Liver (tissue), 9 donors: ENCODE data around the gene ERVK3-1. TPM values are rescaled to one million over a fixed set of nuclear protein-coding genes. Genes with fewer than 3 reads are reported as not detected.

ENCODE experiments used
- DNase-seq: peaks from one replicate; pipeline ENCODE4 v3.0.0-alpha.2; 2017; ENCODE audit warnings: low spot score
- H3K27ac ChIP-seq, 2 donors: one replicate each; pipeline ENCODE4 v1.7.0; 2013; ENCODE audit warnings: inconsistent platforms in 2 of 2, low read length in 2 of 2, control low read depth in 1 of 2, low read depth in 1 of 2, mild to moderate bottlenecking in 1 of 2
- H3K27me3 ChIP-seq, 4 donors: one replicate each; pipeline versions ENCODE4 v1.6.1 to v1.7.0; 2013; ENCODE audit warnings: low read length in 3 of 4, inconsistent platforms in 1 of 4, mild to moderate bottlenecking in 1 of 4, moderate library complexity in 1 of 4; ENCODE audit not compliant: control insufficient read depth in 4 of 4, insufficient read depth in 4 of 4
- H3K36me3 ChIP-seq, 4 donors: one replicate each; pipeline versions ENCODE4 v1.6.1 to v1.7.0; 2013; ENCODE audit warnings: low read length in 3 of 4, mild to moderate bottlenecking in 3 of 4, low read depth in 1 of 4, moderate library complexity in 1 of 4; ENCODE audit not compliant: control insufficient read depth in 4 of 4, insufficient read depth in 3 of 4
- H3K4me1 ChIP-seq, 4 donors: one replicate each; pipeline versions ENCODE4 v1.6.1 to v1.7.0; 2013; ENCODE audit warnings: low read length in 3 of 4, mild to moderate bottlenecking in 3 of 4, moderate library complexity in 1 of 4; ENCODE audit not compliant: control insufficient read depth in 4 of 4, insufficient read depth in 4 of 4
- H3K4me3 ChIP-seq, 3 donors: one replicate each; pipeline versions ENCODE4 v1.6.1 to v1.7.0; 2013; ENCODE audit warnings: low read length in 3 of 3, control low read depth in 1 of 3, low read depth in 1 of 3, mild to moderate bottlenecking in 1 of 3
- H3K9ac ChIP-seq, 2 donors: one replicate each; pipeline ENCODE4 v1.7.0; 2013; ENCODE audit warnings: low read length in 2 of 2, mild to moderate bottlenecking in 2 of 2, moderate library complexity in 2 of 2, control low read depth in 1 of 2, low read depth in 1 of 2
- H3K9me3 ChIP-seq, 4 donors: one replicate each; pipeline versions ENCODE4 v1.6.1 to v1.7.0; 2013; ENCODE audit warnings: low read length in 3 of 4; ENCODE audit not compliant: control insufficient read depth in 4 of 4
- ATF3 ChIP-seq: IDR thresholded peaks from 2 replicates; pipeline ENCODE4 v1.6.1; 2016; ENCODE audit warnings: antibody characterized with exemption
- FOXA1 ChIP-seq: IDR thresholded peaks from 2 replicates; pipeline ENCODE4 v1.6.1; 2016; ENCODE audit warnings: antibody characterized with exemption
- FOXA2 ChIP-seq: IDR thresholded peaks from 2 replicates; pipeline ENCODE4 v1.6.1; 2016; ENCODE audit warnings: antibody characterized with exemption
- GABPA ChIP-seq, 2 donors: IDR thresholded peaks in 1 of 2; conservative IDR thresholded peaks in 1 of 2; 2 replicates each; pipeline ENCODE4 v1.6.1; 2016; ENCODE audit warnings: antibody characterized with exemption in 2 of 2, mild to moderate bottlenecking in 1 of 2, moderate library complexity in 1 of 2
- HNF4A ChIP-seq, 2 donors: conservative IDR thresholded peaks; 2 replicates each; pipeline ENCODE4 v1.6.1; 2016; ENCODE audit warnings: antibody characterized with exemption in 2 of 2, mild to moderate bottlenecking in 2 of 2
- HNF4G ChIP-seq: IDR thresholded peaks from 2 replicates; pipeline ENCODE4 v1.6.1; 2016; ENCODE audit warnings: antibody characterized with exemption
- MAX ChIP-seq: IDR thresholded peaks from 2 replicates; pipeline ENCODE4 v1.6.1; 2016; ENCODE audit warnings: antibody characterized with exemption
- NR2F2 ChIP-seq: IDR thresholded peaks from 2 replicates; pipeline ENCODE4 v1.6.1; 2016; ENCODE audit warnings: antibody characterized with exemption
- RAD21 ChIP-seq, 2 donors: IDR thresholded peaks; 2 replicates each; pipeline ENCODE4 v1.6.1; 2016; ENCODE audit warnings: antibody characterized with exemption in 2 of 2, mild to moderate bottlenecking in 2 of 2
- REST ChIP-seq: IDR thresholded peaks from 2 replicates; pipeline ENCODE4 v1.6.1; 2016; ENCODE audit warnings: antibody characterized with exemption, mild to moderate bottlenecking
- RXRA ChIP-seq, 2 donors: IDR thresholded peaks; 2 replicates each; pipeline ENCODE4 v1.6.1; 2017 to 2018; ENCODE audit warnings: antibody characterized with exemption in 2 of 2, mild to moderate bottlenecking in 1 of 2
- SP1 ChIP-seq: IDR thresholded peaks from 2 replicates; pipeline ENCODE4 v1.6.1; 2018; ENCODE audit warnings: antibody characterized with exemption, mild to moderate bottlenecking
- ZBTB33 ChIP-seq: IDR thresholded peaks from 2 replicates; pipeline ENCODE4 v1.6.1; 2016; ENCODE audit warnings: antibody characterized with exemption
- WGBS: extraction: QIAGEN DNeasy Blood & Tissue Kit; methylation state at CpG from one replicate; pipeline ENCODE4 v1.1.7; 2013; 5-methylcytosine and 5-hydroxymethylcytosine counted together
- polyA plus RNA-seq, 2 donors: library from polyadenylated mRNA; stranded (reverse) in 1 of 2; unstranded in 1 of 2; fragments of 200-250 nt in 1 of 2; fragments of >200 nt in 1 of 2; fragmentation: Nextera tagmentation in 1 of 2; extraction: Ambion mirVana in 1 of 2; gene quantifications; one replicate each; pipeline versions ENCODE4 v1.2.1 to v1.2.3, GENCODE V29; 2013 to 2015
- total RNA-seq, 2 donors: library from RNA; depleted of rRNA; stranded (reverse); fragments of >200 nt; gene quantifications; one replicate each; pipeline ENCODE4 v1.2.3, GENCODE V29; 2014
- TF ChIP-seq, protein P1 (sequence below): fragments of 150-350 bp; IDR thresholded peaks from 2 replicates; pipeline ENCODE4 v1.5.1; 2017; ENCODE audit warnings: improper control_type of control experiment, low read depth, low read length; ENCODE audit not compliant: missing input control
- donor health status: healthy.
- donor health status: healthy.
- donor health status: healthy.
- donor health status: healthy.
- donor health status: healthy.

Gene ERVK3-1
- total and polyA plus RNA-seq, 4 donors, result 17.6 to 31.7 (median 24.7) TPM

DNA sequence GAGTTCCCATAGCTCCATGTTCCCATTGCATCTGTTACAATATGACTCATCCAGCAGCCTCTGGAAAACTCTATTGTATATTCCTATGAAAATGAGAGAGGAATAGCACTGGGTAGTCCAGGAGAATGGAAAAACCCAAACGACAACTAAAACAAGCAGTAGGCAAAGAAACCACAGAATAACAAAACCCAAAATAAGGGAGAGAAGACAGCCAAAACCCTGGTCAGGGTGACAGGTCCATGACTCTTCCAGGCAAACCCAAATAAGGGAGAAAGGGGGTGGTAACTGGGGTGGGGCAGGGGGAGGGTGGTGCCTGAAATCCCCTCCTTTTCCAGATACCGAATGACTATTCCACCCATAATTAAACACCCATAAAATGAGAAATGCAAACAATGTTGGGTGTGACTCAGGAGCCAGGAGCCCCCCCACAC, 30.4 kb upstream of the ERVK3-1 start:
- no peaks in the 10 kb centered on the region for H3K27me3 ChIP-seq
- H3K4me1 ChIP-seq, result peaks cover 4 to 8% (median 5%) of the 10 kb centered on the region in 4 donors

More for the DNA sequence above, 30.4 kb upstream of the ERVK3-1 start:
- WGBS, result 93% methylated on average over 2 of the region's 2 CpGs
- H3K9ac ChIP-seq, result no peak overlapping the region
- H3K9me3 ChIP-seq, result peaks cover 25 to 40% (median 30%) of the 10 kb centered on the region in 4 donors
- DNase-seq, result no peak
- peaks cover 2 to 11% (median 8%) of the 10 kb centered on the region in 4 donors for H3K36me3 ChIP-seq
- no peak for TF ChIP-seq GABPA (IDR thresholded peaks at IDR 0.05 in 1 of 2, conservative IDR thresholded peaks at IDR 0.05 in 1 of 2)
- no peak for TF ChIP-seq RAD21 (IDR thresholded peaks at IDR 0.05)
- TF ChIP-seq, protein P1, sequence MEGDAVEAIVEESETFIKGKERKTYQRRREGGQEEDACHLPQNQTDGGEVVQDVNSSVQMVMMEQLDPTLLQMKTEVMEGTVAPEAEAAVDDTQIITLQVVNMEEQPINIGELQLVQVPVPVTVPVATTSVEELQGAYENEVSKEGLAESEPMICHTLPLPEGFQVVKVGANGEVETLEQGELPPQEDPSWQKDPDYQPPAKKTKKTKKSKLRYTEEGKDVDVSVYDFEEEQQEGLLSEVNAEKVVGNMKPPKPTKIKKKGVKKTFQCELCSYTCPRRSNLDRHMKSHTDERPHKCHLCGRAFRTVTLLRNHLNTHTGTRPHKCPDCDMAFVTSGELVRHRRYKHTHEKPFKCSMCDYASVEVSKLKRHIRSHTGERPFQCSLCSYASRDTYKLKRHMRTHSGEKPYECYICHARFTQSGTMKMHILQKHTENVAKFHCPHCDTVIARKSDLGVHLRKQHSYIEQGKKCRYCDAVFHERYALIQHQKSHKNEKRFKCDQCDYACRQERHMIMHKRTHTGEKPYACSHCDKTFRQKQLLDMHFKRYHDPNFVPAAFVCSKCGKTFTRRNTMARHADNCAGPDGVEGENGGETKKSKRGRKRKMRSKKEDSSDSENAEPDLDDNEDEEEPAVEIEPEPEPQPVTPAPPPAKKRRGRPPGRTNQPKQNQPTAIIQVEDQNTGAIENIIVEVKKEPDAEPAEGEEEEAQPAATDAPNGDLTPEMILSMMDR, result no peak
- no peak for TF ChIP-seq FOXA1
- no peak for TF ChIP-seq MAX
- no peak for TF ChIP-seq FOXA2
- no peak for TF ChIP-seq RXRA (IDR thresholded peaks at IDR 0.05)
- no peak for TF ChIP-seq SP1
- TF ChIP-seq ATF3, result no peak
- no peak for TF ChIP-seq HNF4A (conservative IDR thresholded peaks at IDR 0.05)
- no peak for TF ChIP-seq REST
- TF ChIP-seq HNF4G, result no peak
- no peak for TF ChIP-seq ZBTB33
- no peak for TF ChIP-seq NR2F2
- H3K27ac ChIP-seq, result no peak overlapping the region
- H3K4me3 ChIP-seq, result peak overlapping the region in 1 of 3 donors; percentile 3
